WI38 (cell line): ENCODE measurements around the gene UBXN7.

Experiments
- H3K4me3 ChIP-seq: 2 replicates; pipeline ENCODE4 v1.5.1; 2011; ENCODE audit warnings: low read depth, mild to moderate bottlenecking, control low read depth, low read length
- CTCF ChIP-seq: IDR thresholded peaks from 2 replicates; pipeline ENCODE4 v1.5.1; 2012; ENCODE audit warnings: low read depth, mild to moderate bottlenecking, control low read depth, low read length

UBXN7 gene

GRCh38 chr3:196409409-196409808 is 22.8 kb downstream of the UBXN7 start:
- no peak for TF ChIP-seq CTCF

GRCh38 chr3:196408565-196409300 is 23.5 kb downstream of the UBXN7 start:
- no peak overlapping the region for H3K4me3 ChIP-seq
- TF ChIP-seq CTCF = no peak

More at GRCh38 chr3:196409409-196409808, 22.8 kb downstream of the UBXN7 start:
- no peak overlapping the region for H3K4me3 ChIP-seq

GRCh38 chr3:196406811-196407470 is 25.3 kb downstream of the UBXN7 start:
- no peak for TF ChIP-seq CTCF

GRCh38 chr3:196400331-196400730 is 31.9 kb downstream of the UBXN7 start:
- H3K4me3 ChIP-seq = no peak overlapping the region
- no peak for TF ChIP-seq CTCF

More at GRCh38 chr3:196406811-196407470, 25.3 kb downstream of the UBXN7 start:
- 0 out of 2 replicates have a peak overlapping the region, but pooled peaks have one; percentile 6 for H3K4me3 ChIP-seq

- no peak overlapping the region for H3K4me3 ChIP-seq
- TF ChIP-seq CTCF = no peak
These were observed 32.7 kb downstream of the UBXN7 start for GRCh38 chr3:196399485-196399945.

GRCh38 chr3:196398782-196399181 is 33.4 kb downstream of the UBXN7 start:
- H3K4me3 ChIP-seq = no peak overlapping the region
- no peak for TF ChIP-seq CTCF

GRCh38 chr3:196397941-196398340 is 34.3 kb downstream of the UBXN7 start:
- no peak overlapping the region for H3K4me3 ChIP-seq
- no peak for TF ChIP-seq CTCF
